ENCODE data around the gene KLHL29. TPM values are rescaled to one million over a fixed set of nuclear protein-coding genes. Genes with fewer than 3 reads are reported as not detected.

Gene KLHL29
- total RNA-seq, 1 donor from 2014 or later = 8.0 TPM

GRCh38 chr2:23401427-23402204, 16.6 kb downstream of the KLHL29 start:
- no peak overlapping the region for H3K4me3 Mint-ChIP-seq (ENCODE audit: unreplicated experiment)
- DNase-seq (ENCODE audit: low spot score) = no peak
- no peaks in the 10 kb centered on the region for H3K9me3 Mint-ChIP-seq (ENCODE audit: low read depth)
- H3K4me1 Mint-ChIP-seq (ENCODE audit: low read depth) = peaks cover 16% of the 10 kb centered on the region
- no peaks in the 10 kb centered on the region for H3K27me3 Mint-ChIP-seq (ENCODE audit: low read depth)
- peaks cover 1% of the 10 kb centered on the region for H3K36me3 Mint-ChIP-seq (ENCODE audit: low read depth)
- TF ChIP-seq CTCF (IDR thresholded peaks at IDR 0.05) = no peak
- H3K27ac Mint-ChIP-seq (ENCODE audit: unreplicated experiment) = no peak overlapping the region

- no peak for DNase-seq (ENCODE audit: low spot score)
- no peaks in the 10 kb centered on the region for H3K27me3 Mint-ChIP-seq (ENCODE audit: low read depth)
- H3K4me1 Mint-ChIP-seq (ENCODE audit: low read depth) = peaks cover 16% of the 10 kb centered on the region
- H3K36me3 Mint-ChIP-seq (ENCODE audit: low read depth) = peaks cover 1% of the 10 kb centered on the region
- H3K9me3 Mint-ChIP-seq (ENCODE audit: low read depth) = no peaks in the 10 kb centered on the region
- H3K4me3 Mint-ChIP-seq (ENCODE audit: unreplicated experiment) = no peak overlapping the region
- TF ChIP-seq CTCF (IDR thresholded peaks at IDR 0.05) = no peak
- no peak overlapping the region for H3K27ac Mint-ChIP-seq (ENCODE audit: unreplicated experiment)
Measured at GRCh38 chr2:23402205-23402740, 17.3 kb downstream of the KLHL29 start.

- H3K4me1 Mint-ChIP-seq (ENCODE audit: low read depth) = peaks cover 16% of the 10 kb centered on the region
- TF ChIP-seq CTCF (IDR thresholded peaks at IDR 0.05) = peak; percentile 81
- no peaks in the 10 kb centered on the region for H3K9me3 Mint-ChIP-seq (ENCODE audit: low read depth)
- no peaks in the 10 kb centered on the region for H3K27me3 Mint-ChIP-seq (ENCODE audit: low read depth)
- no peaks in the 10 kb centered on the region for H3K36me3 Mint-ChIP-seq (ENCODE audit: low read depth)
- DNase-seq (ENCODE audit: low spot score) = no peak
- H3K4me3 Mint-ChIP-seq (ENCODE audit: unreplicated experiment) = peak overlapping the region; percentile 56
- peak overlapping the region; percentile 84 for H3K27ac Mint-ChIP-seq (ENCODE audit: unreplicated experiment)
Measured at GRCh38 chr2:23404426-23404825, 19.4 kb downstream of the KLHL29 start.

GRCh38 chr2:23409248-23409647, 24.3 kb downstream of the KLHL29 start:
- no peaks in the 10 kb centered on the region for H3K27me3 Mint-ChIP-seq (ENCODE audit: low read depth)
- H3K36me3 Mint-ChIP-seq (ENCODE audit: low read depth) = peaks cover 3% of the 10 kb centered on the region
- H3K4me1 Mint-ChIP-seq (ENCODE audit: low read depth) = peaks cover 37% of the 10 kb centered on the region
- peaks cover 3% of the 10 kb centered on the region for H3K9me3 Mint-ChIP-seq (ENCODE audit: low read depth)
- H3K27ac Mint-ChIP-seq (ENCODE audit: unreplicated experiment) = no peak overlapping the region
- no peak overlapping the region for H3K4me3 Mint-ChIP-seq (ENCODE audit: unreplicated experiment)
- no peak for DNase-seq (ENCODE audit: low spot score)
- no peak for TF ChIP-seq CTCF (IDR thresholded peaks at IDR 0.05)

GRCh38 chr2:23410596-23410995, 25.6 kb downstream of the KLHL29 start:
- no peaks in the 10 kb centered on the region for H3K27me3 Mint-ChIP-seq (ENCODE audit: low read depth)
- peaks cover 34% of the 10 kb centered on the region for H3K4me1 Mint-ChIP-seq (ENCODE audit: low read depth)
- H3K36me3 Mint-ChIP-seq (ENCODE audit: low read depth) = peaks cover 3% of the 10 kb centered on the region
- no peak overlapping the region for H3K27ac Mint-ChIP-seq (ENCODE audit: unreplicated experiment)
- peaks cover 3% of the 10 kb centered on the region for H3K9me3 Mint-ChIP-seq (ENCODE audit: low read depth)
- DNase-seq (ENCODE audit: low spot score) = no peak
- TF ChIP-seq CTCF (IDR thresholded peaks at IDR 0.05) = no peak
- H3K4me3 Mint-ChIP-seq (ENCODE audit: unreplicated experiment) = no peak overlapping the region

Measured in chondrocyte (in vitro differentiated cells).